GM21723 (cell line): Measurements from ENCODE around the gene RNF13.
"Not testable (repeated sequence)": the region's sequence is repeated elsewhere in the genome, so short reads cannot be mapped to it uniquely, and the experiment has no call there.

Experiments
- ATAC-seq: cut with Tn5 transposase; IDR thresholded peaks from one replicate; pipeline ENCODE4 v1.9.1; 2021; ENCODE audit warnings: mild to moderate bottlenecking, moderate library complexity; ENCODE audit not compliant: unreplicated experiment

RNF13 gene

DNA sequence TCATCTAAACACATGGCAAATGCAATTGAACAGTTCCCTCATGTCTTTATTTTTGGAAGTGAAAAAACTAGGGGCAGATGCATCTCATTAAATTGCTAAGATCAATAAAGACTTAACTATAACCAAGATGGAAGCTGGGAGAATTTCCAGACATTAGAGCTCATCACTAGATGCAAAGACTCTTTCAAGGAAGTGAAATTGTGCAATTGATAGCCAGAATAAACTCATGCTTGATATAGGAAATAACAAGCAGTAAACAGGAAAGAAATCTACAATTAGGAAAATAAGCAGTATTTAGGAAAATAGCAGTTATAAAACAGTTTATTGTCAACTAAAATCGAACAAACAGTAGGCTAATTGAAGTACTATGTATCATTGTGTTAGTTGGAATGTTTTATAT lies 11.8 kb upstream of the RNF13 start:
- ATAC-seq: no peak

GRCh38 chr3:149801639-149802038 lies 11.4 kb upstream of the RNF13 start:
- no peak for ATAC-seq

- no peak for ATAC-seq
Measured at GRCh38 chr3:149806171-149806778, 6.7 kb upstream of the RNF13 start.

DNA sequence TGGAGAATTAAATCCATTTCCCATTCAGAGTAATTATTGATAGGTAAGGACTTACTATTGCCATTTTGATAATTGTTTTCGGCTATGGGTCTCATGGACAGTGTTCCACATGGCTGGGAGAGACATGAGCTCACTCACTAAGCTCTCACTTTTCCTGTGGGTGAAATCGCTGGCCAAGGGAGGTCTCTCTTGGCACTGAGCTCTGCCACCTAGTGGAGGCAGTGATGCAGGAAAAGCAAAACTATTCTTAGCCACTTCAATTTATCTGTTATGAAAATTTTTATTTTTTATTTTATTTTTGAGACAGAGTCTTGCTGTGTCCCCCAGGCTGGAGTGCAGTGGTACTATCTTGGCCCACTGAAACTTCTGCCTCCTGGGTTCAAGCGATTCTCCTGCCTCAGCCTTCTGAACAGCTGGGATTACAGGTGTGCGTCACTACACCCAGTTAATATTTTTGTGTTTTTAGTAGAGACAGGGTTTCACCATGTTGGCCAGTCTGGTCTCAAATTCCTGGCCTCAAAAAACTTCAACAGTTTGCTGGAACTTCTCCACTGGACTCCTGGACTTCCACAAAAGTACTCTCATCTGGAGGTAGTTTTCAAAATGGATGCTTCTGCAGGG lies 4.7 kb upstream of the RNF13 start:
- peak; percentile 20 for ATAC-seq

- ATAC-seq: no peak
Measured at GRCh38 chr3:149809699-149810098, 3.3 kb upstream of the RNF13 start.

DNA sequence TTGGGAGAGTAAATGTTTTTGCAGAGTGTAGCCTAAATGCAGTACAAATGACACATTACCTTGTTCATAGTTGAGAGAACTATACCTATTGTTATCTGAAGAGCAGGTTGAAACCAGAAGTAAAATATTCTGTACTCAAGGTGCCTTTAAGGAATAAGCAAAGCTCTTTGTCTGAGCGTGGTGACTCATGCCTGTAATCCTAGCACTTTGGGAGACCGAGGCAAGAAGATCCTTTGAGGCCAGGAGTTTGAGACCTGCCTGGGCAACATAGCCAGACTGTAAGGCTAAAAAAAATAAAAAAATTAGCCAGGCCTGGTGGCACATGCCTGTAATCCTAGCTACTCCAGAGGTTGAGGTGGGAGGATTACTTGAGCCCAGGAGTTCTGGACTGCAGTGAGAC lies 2.2 kb upstream of the RNF13 start:
- ATAC-seq: no peak

- ATAC-seq: no peak
Measured at GRCh38 chr3:149812165-149812605, 830 bp upstream of the RNF13 start.

DNA sequence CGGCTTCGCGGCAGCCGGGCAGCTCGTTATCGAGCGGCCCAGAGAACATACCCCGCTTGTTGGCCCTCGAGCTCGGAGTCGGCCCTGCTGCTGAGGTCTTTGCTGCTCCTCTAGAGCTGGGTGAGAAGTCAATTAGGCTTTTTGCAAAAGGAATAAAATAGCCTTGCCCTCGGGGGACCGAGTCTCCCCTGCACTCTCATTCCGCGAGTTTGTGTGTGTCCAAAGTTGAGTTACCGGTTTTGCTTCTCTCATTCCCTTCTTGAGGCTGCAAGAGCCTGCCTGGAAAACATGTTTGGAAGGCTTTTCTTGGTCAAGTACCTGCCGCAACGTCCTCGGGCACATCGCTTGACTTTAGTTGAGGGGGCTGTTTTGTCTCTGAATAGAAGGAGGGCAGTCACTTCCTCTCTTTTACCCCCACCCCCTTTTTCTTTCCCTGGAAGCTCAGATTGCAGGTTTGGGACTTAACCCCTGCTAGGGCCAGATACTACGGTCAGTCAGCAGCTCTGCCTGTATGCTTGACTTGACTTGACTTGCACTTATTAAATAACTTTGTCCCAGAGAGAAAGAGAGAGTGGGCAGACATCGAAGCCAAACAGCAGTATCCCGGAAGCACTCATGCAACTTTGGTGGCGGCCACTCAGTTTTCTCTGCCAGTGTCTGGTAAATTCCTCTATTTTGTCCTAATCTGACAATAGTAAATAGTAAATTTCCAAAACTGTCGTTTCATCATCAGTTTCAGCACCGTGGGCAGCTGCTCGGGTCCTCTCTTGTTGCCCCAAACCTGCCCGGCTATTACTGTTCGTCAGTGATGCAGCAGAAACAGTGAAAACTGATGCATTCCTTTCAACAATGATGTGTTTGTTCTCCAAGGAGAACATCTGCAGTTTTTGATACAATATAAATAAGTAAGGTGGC lies 609 bp downstream of the RNF13 start:
- peak; percentile 27 for ATAC-seq

- ATAC-seq: no peak
Measured at GRCh38 chr3:149815321-149815720, 2.3 kb downstream of the RNF13 start.

DNA sequence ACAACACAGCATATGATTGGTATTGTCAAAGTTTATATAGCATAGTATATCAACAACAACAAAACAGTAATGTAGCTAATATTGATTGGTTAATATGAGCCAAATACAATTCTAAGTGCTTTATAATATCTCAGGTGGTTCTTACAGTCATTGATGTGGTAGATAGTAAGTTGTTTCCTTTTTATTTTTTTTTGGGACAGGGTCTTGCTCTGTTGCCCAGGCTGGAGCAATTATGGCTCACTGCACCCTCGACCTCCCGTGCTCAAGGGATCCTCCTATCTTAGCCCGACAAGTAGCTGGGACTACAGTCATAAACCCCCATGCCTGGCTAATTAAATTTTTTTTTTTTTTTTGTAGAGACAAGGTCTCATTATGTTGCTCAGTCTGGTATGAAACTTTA lies 2.7 kb downstream of the RNF13 start:
- ATAC-seq: no peak

DNA sequence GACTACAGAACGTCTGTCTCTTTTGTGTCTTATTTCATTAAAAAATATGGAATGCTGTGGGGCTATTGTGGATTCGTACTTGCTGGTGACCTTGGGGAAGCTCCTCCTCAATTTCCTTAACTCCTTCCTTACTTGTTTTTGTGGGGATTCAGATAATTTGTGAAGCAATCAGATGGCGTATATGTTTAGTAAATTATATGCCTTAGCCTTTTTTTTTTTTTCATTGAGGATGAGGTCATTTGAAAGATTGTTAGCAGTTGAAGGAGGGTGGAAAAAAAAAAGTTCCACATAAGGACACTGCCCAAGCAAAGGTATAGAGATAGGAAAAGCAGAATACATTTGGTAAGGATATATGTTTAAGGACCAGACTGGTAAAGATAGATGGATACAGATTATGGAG lies 3.3 kb downstream of the RNF13 start:
- ATAC-seq: no peak

GRCh38 chr3:149816986-149817385 lies 4.0 kb downstream of the RNF13 start:
- ATAC-seq: no peak

- no peak for ATAC-seq
Measured at GRCh38 chr3:149819432-149819831, 6.4 kb downstream of the RNF13 start.

- ATAC-seq: no peak
Measured at GRCh38 chr3:149820183-149820582, 7.2 kb downstream of the RNF13 start.

DNA sequence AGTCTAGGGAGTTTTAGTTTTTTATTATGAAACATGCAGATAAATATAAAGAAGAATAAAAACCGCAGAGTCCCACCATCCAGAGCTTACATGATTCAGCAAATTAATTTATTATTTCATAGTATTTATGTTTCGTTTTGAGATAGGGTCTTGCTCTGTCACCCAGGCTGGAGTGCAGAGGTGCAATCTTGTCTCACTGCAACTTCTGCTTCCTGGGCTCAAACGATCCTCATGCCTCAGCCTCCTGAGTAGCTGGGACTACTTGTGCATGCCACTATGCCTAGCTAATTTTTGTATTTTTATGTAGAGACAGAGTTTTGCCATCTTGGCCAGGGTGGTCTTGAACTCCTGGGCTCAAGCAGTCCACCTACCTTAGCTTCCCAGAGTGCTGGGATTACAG lies 13.6 kb downstream of the RNF13 start:
- ATAC-seq: no peak

DNA sequence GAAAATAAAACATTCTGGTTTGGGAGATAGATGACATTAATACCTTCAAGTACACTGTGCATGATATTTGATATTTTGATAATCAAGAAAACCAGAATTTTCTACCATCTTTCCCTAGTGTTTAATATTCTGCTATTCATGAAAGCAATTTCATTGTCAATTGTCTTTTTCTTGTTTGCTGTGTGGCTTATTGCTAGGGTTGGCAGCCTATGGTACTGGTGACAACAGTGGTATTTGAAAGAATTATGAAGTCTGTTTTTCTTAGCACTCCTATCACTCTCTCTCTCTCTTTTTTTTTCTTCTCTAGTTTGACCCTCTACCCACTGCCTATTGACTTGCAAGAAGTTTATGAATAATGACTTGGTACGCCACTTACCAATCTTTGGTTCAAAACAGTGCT lies 15.4 kb downstream of the RNF13 start:
- ATAC-seq: no peak

DNA sequence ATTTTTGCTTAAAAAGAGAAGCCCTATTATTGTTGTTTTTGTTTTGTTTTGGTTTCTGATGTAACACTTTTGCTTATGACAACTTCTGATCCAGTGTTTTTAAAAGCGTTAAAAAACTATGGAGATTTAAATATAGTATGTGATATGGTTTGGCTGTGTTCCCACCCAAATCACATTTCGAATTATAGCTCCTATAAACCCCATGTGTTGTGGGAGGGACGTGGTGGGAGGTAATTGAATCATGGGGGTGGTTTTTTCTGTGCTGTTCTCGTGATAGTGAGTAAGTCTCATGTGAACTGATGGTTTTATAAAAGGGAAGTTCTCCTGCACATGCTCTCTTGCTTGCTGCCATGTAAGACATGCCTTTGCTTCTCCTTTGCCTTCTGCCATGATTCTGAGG lies 16.6 kb downstream of the RNF13 start:
- ATAC-seq: not testable (repeated sequence)

GRCh38 chr3:149830902-149831301 lies 17.9 kb downstream of the RNF13 start:
- no peak for ATAC-seq

DNA sequence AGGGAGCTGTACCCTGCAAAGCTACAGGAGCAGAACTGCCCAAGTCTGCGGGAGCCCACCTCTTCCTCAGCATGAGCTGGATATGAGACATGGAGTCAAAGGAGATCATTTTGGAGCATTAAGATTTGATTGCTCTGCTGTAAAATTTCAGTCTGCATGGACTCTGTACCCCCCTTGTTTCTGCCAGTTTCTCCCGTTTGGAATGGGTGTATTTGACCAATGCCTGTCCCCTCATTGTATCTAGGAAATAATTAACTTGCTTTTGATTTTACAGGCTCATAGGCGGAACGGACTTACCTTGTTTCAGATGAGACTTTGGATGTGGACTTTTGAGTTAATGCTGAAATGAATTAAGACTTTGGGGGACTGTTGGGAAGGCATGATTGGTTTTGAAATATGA lies 18.3 kb downstream of the RNF13 start:
- ATAC-seq: no peak

- no peak for ATAC-seq
Measured at GRCh38 chr3:149832086-149832485, 19.1 kb downstream of the RNF13 start.

GRCh38 chr3:149833241-149833640 lies 20.2 kb downstream of the RNF13 start:
- no peak for ATAC-seq

DNA sequence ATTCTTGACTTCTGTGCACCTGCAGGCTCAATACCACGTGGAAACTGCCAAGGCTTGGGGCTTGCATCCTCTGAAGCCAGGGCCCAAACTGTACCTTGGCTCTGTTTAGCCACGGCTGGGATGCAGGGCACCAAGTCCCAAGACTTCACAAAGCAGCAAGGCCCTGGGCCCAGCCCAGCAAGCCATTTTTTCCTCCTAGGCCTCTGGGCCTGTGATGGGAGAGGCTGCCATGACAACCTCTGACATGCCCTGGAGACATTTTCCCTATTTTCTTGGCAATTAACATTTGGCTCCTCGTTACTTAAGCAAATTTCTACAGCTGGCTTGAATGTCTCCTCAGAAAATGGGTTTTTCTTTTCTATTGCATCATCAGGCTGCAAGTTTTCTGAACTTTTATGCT lies 25.5 kb downstream of the RNF13 start:
- not testable (repeated sequence) for ATAC-seq
